AG04449 (cell line): ENCODE data around the gene VANGL1.

Experiments used
- CTCF ChIA-PET: fragments of 350-600 bp; formaldehyde crosslinking; extraction: SDS; loops from one replicate; lab custom pipeline; 2021; ENCODE audit warnings: antibody characterized with exemption; lab: Yijun Ruan, JAX
- POLR2A ChIA-PET: fragments of 400-600, 350-600 bp; formaldehyde crosslinking; extraction: SDS; loops from one replicate; lab custom pipeline; 2020; ENCODE audit warnings: antibody characterized with exemption, inconsistent platforms; lab: Yijun Ruan, JAX
- DNase-seq: peaks from one replicate; pipeline ENCODE4 v3.0.0-alpha.2; 2010; ENCODE audit warnings: low read depth, low spot score
- H3K4me3 ChIP-seq: 2 replicates; pipeline ENCODE4 v1.5.1; 2011; ENCODE audit warnings: low read depth, mild to moderate bottlenecking, control low read depth, low read length
- TF ChIP-seq, protein P1 (sequence below): IDR thresholded peaks from one replicate; pipeline ENCODE4 v1.5.1; 2011; ENCODE audit warnings: mild to moderate bottlenecking, moderate library complexity, low read length, control low read depth, inconsistent platforms; ENCODE audit not compliant: insufficient read depth; ENCODE audit errors: missing control alignments

Gene VANGL1

DNA sequence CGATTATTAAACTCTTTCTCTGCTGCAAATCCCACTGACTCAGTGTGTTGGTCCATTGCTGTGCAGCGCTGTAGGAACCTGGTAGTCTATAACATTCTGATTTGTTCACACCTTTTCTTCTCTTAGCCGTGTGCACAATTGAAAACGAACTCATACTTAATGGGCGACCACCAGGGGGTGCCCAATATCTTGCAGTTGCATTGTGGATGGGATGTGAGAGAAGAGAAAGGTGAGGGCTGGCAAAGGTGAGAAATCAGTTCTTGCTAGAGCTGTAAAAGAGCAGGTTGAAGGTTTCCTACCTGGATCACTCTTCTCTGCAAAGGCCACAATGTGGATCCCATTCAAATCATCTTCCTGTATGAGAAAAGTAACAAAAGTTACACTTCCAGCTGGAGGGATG, 75.8 kb downstream of the VANGL1 start:
- TF ChIP-seq, protein P1, sequence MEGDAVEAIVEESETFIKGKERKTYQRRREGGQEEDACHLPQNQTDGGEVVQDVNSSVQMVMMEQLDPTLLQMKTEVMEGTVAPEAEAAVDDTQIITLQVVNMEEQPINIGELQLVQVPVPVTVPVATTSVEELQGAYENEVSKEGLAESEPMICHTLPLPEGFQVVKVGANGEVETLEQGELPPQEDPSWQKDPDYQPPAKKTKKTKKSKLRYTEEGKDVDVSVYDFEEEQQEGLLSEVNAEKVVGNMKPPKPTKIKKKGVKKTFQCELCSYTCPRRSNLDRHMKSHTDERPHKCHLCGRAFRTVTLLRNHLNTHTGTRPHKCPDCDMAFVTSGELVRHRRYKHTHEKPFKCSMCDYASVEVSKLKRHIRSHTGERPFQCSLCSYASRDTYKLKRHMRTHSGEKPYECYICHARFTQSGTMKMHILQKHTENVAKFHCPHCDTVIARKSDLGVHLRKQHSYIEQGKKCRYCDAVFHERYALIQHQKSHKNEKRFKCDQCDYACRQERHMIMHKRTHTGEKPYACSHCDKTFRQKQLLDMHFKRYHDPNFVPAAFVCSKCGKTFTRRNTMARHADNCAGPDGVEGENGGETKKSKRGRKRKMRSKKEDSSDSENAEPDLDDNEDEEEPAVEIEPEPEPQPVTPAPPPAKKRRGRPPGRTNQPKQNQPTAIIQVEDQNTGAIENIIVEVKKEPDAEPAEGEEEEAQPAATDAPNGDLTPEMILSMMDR: peak; percentile 16
- DNase-seq: no peak
- H3K4me3 ChIP-seq: no peak overlapping the region
- ChIA-PET CTCF (interaction anchor here (1.0 to 5.2 kb wide), 7 partner anchors 10 to 109 kb away, joined by 3 to 60 read pairs (median 5); no protein-coding TSS in a partner anchor), POLR2A (interaction anchor here (0.6 kb wide), 1 partner anchor 712 kb away, joined by 3 read pairs; no protein-coding TSS in a partner anchor)

DNA sequence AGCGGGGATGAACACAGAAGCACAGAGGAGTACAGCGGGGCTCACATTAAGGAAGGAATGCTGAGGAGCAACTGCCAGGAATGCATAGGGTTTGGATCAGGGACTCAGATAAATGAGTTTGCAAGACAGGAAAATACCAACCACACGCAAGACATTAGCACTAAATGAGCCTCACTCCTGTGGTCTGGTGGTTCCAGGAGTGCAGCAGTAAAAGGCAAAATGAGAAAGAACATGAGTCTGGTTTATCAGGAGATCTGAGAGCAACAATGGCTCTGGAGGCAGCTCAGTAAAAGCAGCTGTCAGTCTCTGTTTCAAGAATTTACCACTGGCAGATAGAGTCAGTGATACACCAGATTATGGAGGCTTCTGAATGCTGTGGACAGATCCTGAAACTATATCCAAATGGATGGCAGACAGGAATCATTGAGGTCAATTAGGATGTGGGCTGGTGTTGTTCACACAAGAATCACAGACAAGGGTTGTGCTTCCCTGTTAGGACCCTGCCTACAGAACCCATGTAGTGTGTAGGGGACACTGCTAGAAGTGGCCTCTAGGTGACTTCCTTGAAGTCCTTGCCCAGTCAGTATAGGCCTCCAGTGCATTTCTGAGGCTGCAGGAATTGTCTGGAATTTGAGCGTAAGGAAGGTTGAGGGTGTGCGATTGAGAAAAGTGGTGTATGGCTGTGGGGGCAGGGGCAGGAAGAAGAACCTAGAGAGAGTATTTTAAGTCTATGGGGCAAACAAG, 76.4 kb downstream of the VANGL1 start:
- TF ChIP-seq, protein P1: no peak
- CTCF ChIA-PET: interaction anchor here (1.0 to 5.2 kb wide), 5 partner anchors 11 to 55 kb away, joined by 3 to 60 read pairs (median 5); no protein-coding TSS in a partner anchor
- H3K4me3 ChIP-seq: no peak overlapping the region
- POLR2A ChIA-PET: no interaction called here
- DNase-seq: no peak

DNA sequence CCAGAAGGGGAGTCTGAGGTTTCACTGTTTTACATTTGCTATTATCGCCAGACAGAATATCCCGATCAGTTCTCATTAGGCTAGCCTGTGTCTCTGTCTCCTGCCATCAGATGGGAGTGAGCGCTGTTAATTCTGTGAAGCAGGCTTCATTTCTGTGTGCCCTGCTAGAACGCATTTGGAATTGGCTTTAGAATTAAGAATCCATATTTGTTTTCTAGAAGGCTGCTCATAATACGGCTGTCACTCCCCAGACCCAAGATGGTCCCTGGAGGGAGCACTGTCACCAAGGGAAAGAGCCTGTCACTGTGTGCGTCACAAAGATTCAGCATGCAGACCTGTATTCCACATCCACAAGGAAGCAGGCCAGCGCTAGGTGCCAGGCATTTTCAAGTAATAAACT, 77.5 kb downstream of the VANGL1 start:
- TF ChIP-seq, protein P1: no peak
- DNase-seq: no peak
- ChIA-PET POLR2A (no interaction called here), CTCF (interaction anchor here (1.6 to 2.2 kb wide), 2 partner anchors 13 to 47 kb away, joined by 5 to 11 read pairs; no protein-coding TSS in a partner anchor)
- H3K4me3 ChIP-seq: no peak overlapping the region

DNA sequence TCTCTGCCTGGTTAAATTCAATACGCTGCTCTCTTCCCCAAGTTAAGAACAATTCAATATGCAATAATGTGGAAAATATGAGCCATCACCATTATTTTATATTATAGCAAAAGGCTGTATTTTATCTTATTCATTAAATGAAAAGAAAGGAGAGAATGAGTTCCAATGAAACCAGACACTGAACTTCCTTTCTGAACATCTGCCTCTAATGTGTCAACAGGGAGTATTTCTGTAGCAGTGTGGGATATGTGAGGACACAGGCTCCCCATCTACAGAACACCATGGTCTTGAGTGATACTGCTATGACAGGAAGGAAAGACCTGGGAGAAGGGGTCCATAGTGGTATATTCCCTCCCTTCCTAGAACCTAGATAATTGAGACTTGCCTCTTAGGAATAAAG, 80.5 kb downstream of the VANGL1 start:
- CTCF ChIA-PET: interaction anchor here (1.4 kb wide), 1 partner anchor 43 kb away, joined by 3 read pairs; no protein-coding TSS in a partner anchor
- POLR2A ChIA-PET: no interaction called here
- H3K4me3 ChIP-seq: no peak overlapping the region
- no peak for DNase-seq
- TF ChIP-seq, protein P1: no peak

- TF ChIP-seq, protein P1: no peak
- CTCF ChIA-PET: interaction anchor here (1.0 to 2.8 kb wide), 4 partner anchors 17 to 112 kb away, joined by 3 to 16 read pairs (median 3); no protein-coding TSS in a partner anchor
- POLR2A ChIA-PET: no interaction called here
- no peak for DNase-seq
- no peak overlapping the region for H3K4me3 ChIP-seq
These were observed 82.0 kb downstream of the VANGL1 start for GRCh38 chr1:115723756-115724155.

- TF ChIP-seq, protein P1: no peak
- POLR2A ChIA-PET: no interaction called here
- CTCF ChIA-PET: interaction anchor here (2.8 kb wide), 1 partner anchor 19 kb away, joined by 16 read pairs; no protein-coding TSS in a partner anchor
- no peak for DNase-seq
- H3K4me3 ChIP-seq: no peak overlapping the region
These were observed 83.8 kb downstream of the VANGL1 start for GRCh38 chr1:115725600-115725999.
